ENCODE data around the gene WDFY4.

DNA sequence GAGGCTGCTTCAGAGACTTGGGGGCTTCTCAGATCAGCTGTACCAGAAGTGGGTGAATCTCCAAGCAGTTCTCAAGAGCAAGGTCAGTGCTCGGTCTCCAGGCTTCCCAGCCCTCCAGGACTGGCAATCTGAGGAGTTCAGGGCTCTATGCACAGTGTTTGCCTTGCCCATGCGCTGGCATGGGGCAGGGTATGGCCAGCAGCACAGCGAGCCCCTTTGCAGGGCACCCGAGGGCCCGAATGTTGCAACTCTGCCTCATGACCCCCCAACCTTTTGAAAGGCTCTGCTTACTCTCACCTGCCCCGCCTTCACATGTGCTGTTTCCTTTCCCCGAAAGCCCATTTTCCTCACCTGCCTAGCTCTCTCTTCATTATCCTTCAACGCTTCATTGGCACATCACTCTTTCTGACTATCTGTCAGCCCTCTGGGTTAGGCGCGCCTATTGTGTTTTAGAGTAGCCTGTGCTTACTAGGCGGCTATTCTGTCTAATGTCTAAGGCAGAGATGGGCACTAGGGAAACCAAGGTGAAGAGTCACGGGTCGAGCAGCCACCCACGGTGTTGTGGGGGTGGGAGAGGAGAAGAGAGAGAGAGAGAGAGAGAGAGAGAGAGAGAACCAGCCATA is 83.6 kb downstream of the WDFY4 start:
- TF ChIP-seq, protein P1, sequence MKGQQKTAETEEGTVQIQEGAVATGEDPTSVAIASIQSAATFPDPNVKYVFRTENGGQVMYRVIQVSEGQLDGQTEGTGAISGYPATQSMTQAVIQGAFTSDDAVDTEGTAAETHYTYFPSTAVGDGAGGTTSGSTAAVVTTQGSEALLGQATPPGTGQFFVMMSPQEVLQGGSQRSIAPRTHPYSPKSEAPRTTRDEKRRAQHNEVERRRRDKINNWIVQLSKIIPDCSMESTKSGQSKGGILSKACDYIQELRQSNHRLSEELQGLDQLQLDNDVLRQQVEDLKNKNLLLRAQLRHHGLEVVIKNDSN (IDR thresholded peaks at IDR 0.05): no peak
- TF ChIP-seq CREB1 (IDR thresholded peaks at IDR 0.05; ENCODE audit: low read depth) (no peak), EP300 (IDR thresholded peaks at IDR 0.05; ENCODE audit: borderline replicate concordance) (no peak), RAD21 (IDR thresholded peaks at IDR 0.05; ENCODE audit: low read depth) (no peak), NFIC (IDR thresholded peaks at IDR 0.05) (no peak), YY1 (IDR thresholded peaks at IDR 0.05; ENCODE audit: low read depth) (no peak), EGR1 (IDR thresholded peaks at IDR 0.05) (no peak), TCF12 (IDR thresholded peaks at IDR 0.05; ENCODE audit: low read depth) (no peak), FOXM1 (IDR thresholded peaks at IDR 0.05; ENCODE audit: borderline replicate concordance, low read depth) (no peak), CEBPB (IDR thresholded peaks at IDR 0.05) (no peak), TAF1 (IDR thresholded peaks at IDR 0.05; ENCODE audit: low read depth) (no peak)
- TF ChIP-seq, protein P2, sequence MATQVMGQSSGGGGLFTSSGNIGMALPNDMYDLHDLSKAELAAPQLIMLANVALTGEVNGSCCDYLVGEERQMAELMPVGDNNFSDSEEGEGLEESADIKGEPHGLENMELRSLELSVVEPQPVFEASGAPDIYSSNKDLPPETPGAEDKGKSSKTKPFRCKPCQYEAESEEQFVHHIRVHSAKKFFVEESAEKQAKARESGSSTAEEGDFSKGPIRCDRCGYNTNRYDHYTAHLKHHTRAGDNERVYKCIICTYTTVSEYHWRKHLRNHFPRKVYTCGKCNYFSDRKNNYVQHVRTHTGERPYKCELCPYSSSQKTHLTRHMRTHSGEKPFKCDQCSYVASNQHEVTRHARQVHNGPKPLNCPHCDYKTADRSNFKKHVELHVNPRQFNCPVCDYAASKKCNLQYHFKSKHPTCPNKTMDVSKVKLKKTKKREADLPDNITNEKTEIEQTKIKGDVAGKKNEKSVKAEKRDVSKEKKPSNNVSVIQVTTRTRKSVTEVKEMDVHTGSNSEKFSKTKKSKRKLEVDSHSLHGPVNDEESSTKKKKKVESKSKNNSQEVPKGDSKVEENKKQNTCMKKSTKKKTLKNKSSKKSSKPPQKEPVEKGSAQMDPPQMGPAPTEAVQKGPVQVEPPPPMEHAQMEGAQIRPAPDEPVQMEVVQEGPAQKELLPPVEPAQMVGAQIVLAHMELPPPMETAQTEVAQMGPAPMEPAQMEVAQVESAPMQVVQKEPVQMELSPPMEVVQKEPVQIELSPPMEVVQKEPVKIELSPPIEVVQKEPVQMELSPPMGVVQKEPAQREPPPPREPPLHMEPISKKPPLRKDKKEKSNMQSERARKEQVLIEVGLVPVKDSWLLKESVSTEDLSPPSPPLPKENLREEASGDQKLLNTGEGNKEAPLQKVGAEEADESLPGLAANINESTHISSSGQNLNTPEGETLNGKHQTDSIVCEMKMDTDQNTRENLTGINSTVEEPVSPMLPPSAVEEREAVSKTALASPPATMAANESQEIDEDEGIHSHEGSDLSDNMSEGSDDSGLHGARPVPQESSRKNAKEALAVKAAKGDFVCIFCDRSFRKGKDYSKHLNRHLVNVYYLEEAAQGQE (IDR thresholded peaks at IDR 0.05; ENCODE audit: low read depth): no peak
- TF ChIP-seq, protein P3, sequence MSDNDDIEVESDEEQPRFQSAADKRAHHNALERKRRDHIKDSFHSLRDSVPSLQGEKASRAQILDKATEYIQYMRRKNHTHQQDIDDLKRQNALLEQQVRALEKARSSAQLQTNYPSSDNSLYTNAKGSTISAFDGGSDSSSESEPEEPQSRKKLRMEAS (IDR thresholded peaks at IDR 0.05): no peak

Data from Ishikawa (cell line).